ENCODE measurements around the gene SOX5. TPM values are rescaled to one million over a fixed set of nuclear protein-coding genes. Genes with fewer than 3 reads are reported as not detected.

SOX5 gene
- total and polyA plus RNA-seq, 9 of the 15 experiments (the other 6 are each of a cell fraction or from before 2014, with no cell fraction given): 8.3 to 16.5 (median 11.9) TPM

GRCh38 chr12:23781118-23781517, 168.4 kb downstream of the SOX5 start (continued):
- no peak for TF ChIP-seq BCLAF1 (IDR thresholded peaks at IDR 0.05; ENCODE audit: borderline replicate concordance in 1 of 2, control insufficient read depth in 1 of 2, low read depth in 2 of 2, low read length in 1 of 2)

GRCh38 chr12:23775208-23775607, 174.3 kb downstream of the SOX5 start:
- H3K79me2 ChIP-seq (ENCODE audit: control insufficient read depth, insufficient read depth, low read length): no peaks in the 10 kb centered on the region
- H3K4me1 ChIP-seq (replicated peaks in 1 of 2; ENCODE audit: control insufficient read depth in 2 of 2, insufficient read depth in 2 of 2, low read length in 2 of 2): peaks cover 0 to under 1% of the 10 kb centered on the region in 2 experiments; a peak in 1 of 5 replicates
- no peaks in the 10 kb centered on the region for H3K27me3 ChIP-seq (ENCODE audit: control insufficient read depth in 2 of 2, insufficient read depth in 2 of 2, low read length in 2 of 2)
- POLR2A ChIA-PET: no interaction called here
- 87% methylated on average over 2 of the region's 2 CpGs for WGBS (ENCODE audit: insufficient coverage, low coverage, missing lambda C conversion rate)
- no peak overlapping the region for H3K27ac ChIP-seq (ENCODE audit: extremely low read depth, low read depth, low read length)
- no peaks in the 10 kb centered on the region for H3K36me3 ChIP-seq (ENCODE audit: control insufficient read depth, insufficient read depth, low read length)
- intact Hi-C loops (cut with micrococcal nuclease) (no loop called here), in situ Hi-C loops (cut with MboI) (no loop called here)
- H3K9me1 ChIP-seq (ENCODE audit: control insufficient read depth, insufficient read depth, low read length): no peaks in the 10 kb centered on the region
- ATAC-seq (no peak), FAIRE-seq (peak; percentile 60), DNase-seq (ENCODE audit: extremely low read depth in 1 of 4, low spot score in 3 of 4) (no peak)
- H4K20me1 ChIP-seq (replicated peaks; ENCODE audit: control insufficient read depth, insufficient read depth, low read length): no peaks in the 10 kb centered on the region
- no peak for TF ChIP-seq ARNT (IDR thresholded peaks at IDR 0.05)
- TF ChIP-seq TARDBP (IDR thresholded peaks at IDR 0.05): no peak
- H3K4me2 ChIP-seq (ENCODE audit: insufficient read depth, low read length): no peak overlapping the region
- H3K9ac ChIP-seq (ENCODE audit: insufficient read depth in 1 of 2, low read depth in 2 of 2, low read length in 2 of 2): no peak overlapping the region
- CTCF ChIA-PET (ENCODE audit: low intra/inter-chr PET ratio): no interaction called here
- H3K4me3 ChIP-seq: no peak overlapping the region
- no TSS peak for BruUV-seq (replicated peaks)
- no peaks in the 10 kb centered on the region for H3K9me3 ChIP-seq (replicated peaks; ENCODE audit: control insufficient read depth, insufficient read depth, low read depth, low read length)
- H2AFZ ChIP-seq (ENCODE audit: low read depth, low read length): no peak overlapping the region
